Aorta (tissue), 5 donors: ENCODE measurements around the gene ADGRB3. TPM values are rescaled to one million over a fixed set of nuclear protein-coding genes. Genes with fewer than 3 reads are reported as not detected.
A peak's percentile ranks its signal among the peaks of the same experiment; 100 is the strongest.

ENCODE experiments used
- ATAC-seq: fragments of 200-7000 bp; cut with Tn5 transposase; one replicate; pipeline ENCODE4 v1.9.1; 2022; ENCODE audit warnings: moderate library complexity; ENCODE audit not compliant: low FRiP score
- DNase-seq, 2 donors: peaks; one replicate each; pipeline ENCODE4 v3.0.0-alpha.2; 2020
- H3K27ac ChIP-seq, 2 donors: one replicate each; pipeline ENCODE4 v1.5.1; 2013; ENCODE audit warnings: low read length in 2 of 2, mild to moderate bottlenecking in 2 of 2, moderate library complexity in 2 of 2, control low read depth in 1 of 2, inconsistent platforms in 1 of 2, low read depth in 1 of 2
- H3K27me3 ChIP-seq, 2 donors: one replicate each; pipeline ENCODE4 v1.6.1; 2013; ENCODE audit warnings: control low read depth in 1 of 2, low read length in 1 of 2, mild to moderate bottlenecking in 1 of 2, moderate library complexity in 1 of 2; ENCODE audit not compliant: insufficient read depth in 2 of 2, control insufficient read depth in 1 of 2
- H3K36me3 ChIP-seq, 2 donors: one replicate each; pipeline ENCODE4 v1.6.1; 2013; ENCODE audit warnings: control low read depth in 1 of 2, low read length in 1 of 2, mild to moderate bottlenecking in 1 of 2; ENCODE audit not compliant: insufficient read depth in 2 of 2, control insufficient read depth in 1 of 2
- H3K4me1 ChIP-seq, 2 donors: one replicate each; pipeline ENCODE4 v1.6.1; 2013; ENCODE audit warnings: low read length in 2 of 2, control low read depth in 1 of 2, mild to moderate bottlenecking in 1 of 2, moderate library complexity in 1 of 2; ENCODE audit not compliant: insufficient read depth in 2 of 2, control insufficient read depth in 1 of 2
- H3K4me3 ChIP-seq, 2 donors: one replicate each; pipeline ENCODE4 v1.5.1; 2013; ENCODE audit warnings: low read length in 2 of 2, control low read depth in 1 of 2, mild to moderate bottlenecking in 1 of 2
- H3K9me3 ChIP-seq: one replicate; pipeline ENCODE4 v1.6.1; 2013; ENCODE audit warnings: mild to moderate bottlenecking, low read length; ENCODE audit not compliant: control insufficient read depth
- WGBS, 2 donors: extraction: QIAGEN DNeasy Blood & Tissue Kit; methylation state at CpG; one replicate each; pipeline ENCODE4 v1.1.7; 2013; 5-methylcytosine and 5-hydroxymethylcytosine counted together
- intact Hi-C, 2 donors: fragments of 100-400 bp; cut with DNase I; formaldehyde crosslinking; loops; one replicate each; pipeline versions ENCODE4 v1.14.2 to v1.15.0; 2022
- polyA plus RNA-seq, 2 donors: library from polyadenylated mRNA; stranded (reverse); fragments of 200-250 nt; gene quantifications; one replicate each; pipeline ENCODE4 v1.2.3, GENCODE V29; 2013
- total RNA-seq, 2 donors: library from RNA; stranded (reverse); fragmentation: NEBNext Ultra II Directional; extraction: Animal tissue kit (Norgen Biotek cat#: 25700); gene quantifications; one replicate each; pipeline ENCODE4 v1.2.1, GENCODE V29; 2021
- donor health status: healthy with polysubstance abuse.
- donor health status: Bipolar disorder and iron deficiency.
- donor health status: DM: no; HTN: no; CAD: no.
- donor health status: DM: no; HTN: no; CAD: no.
- donor health status: DM: yes; HTN: yes; CAD: no.

Gene ADGRB3
- total and polyA plus RNA-seq, 4 donors, result 1.8 to 6.1 (median 5.4) TPM; not detected in 1

GRCh38 chr6:68633972-68634725 lies 933 bp upstream of the ADGRB3 start:
- peak in 1 of 2 donors; percentile 42 for DNase-seq
- no peaks in the 10 kb centered on the region for H3K27me3 ChIP-seq
- no peaks in the 10 kb centered on the region for H3K4me1 ChIP-seq
- no peaks in the 10 kb centered on the region for H3K9me3 ChIP-seq
- intact Hi-C loops, result no loop called here
- peak overlapping the region; percentile 59 to 84 for H3K4me3 ChIP-seq
- peak; percentile 3 for ATAC-seq
- no peaks in the 10 kb centered on the region for H3K36me3 ChIP-seq
- no peak overlapping the region for H3K27ac ChIP-seq
- WGBS, 2 donors, result 4% methylated on average over 23 of the region's 23 CpGs

- Histone ChIP-seq H3K4me3 (peak overlapping the region; percentile 59 to 84), H3K4me1 (peaks cover 0 to under 1% of the 10 kb centered on the region in 2 donors), H3K27me3 (no peaks in the 10 kb centered on the region), H3K36me3 (no peaks in the 10 kb centered on the region), H3K9me3 (no peaks in the 10 kb centered on the region), H3K27ac (no peak overlapping the region)
- ATAC-seq (no peak), DNase-seq (no peak)
- WGBS, 2 donors, result 0 to 1% methylated on average over 14 to 15 of the region's 15 CpGs
- intact Hi-C loops, result loop anchor here in 1 of 2 donors (5.0 kb wide), 1 partner anchor 332 kb away; no protein-coding TSS in a partner anchor
These were observed 277 bp downstream of the ADGRB3 start for GRCh38 chr6:68635412-68635705.

GRCh38 chr6:68635706-68636513 lies 828 bp downstream of the ADGRB3 start:
- Histone ChIP-seq H3K4me3 (peak overlapping the region; percentile 59 to 84), H3K27ac (no peak overlapping the region), H3K4me1 (peaks cover 0 to 3% of the 10 kb centered on the region in 2 donors), H3K27me3 (no peaks in the 10 kb centered on the region), H3K9me3 (no peaks in the 10 kb centered on the region), H3K36me3 (no peaks in the 10 kb centered on the region)
- intact Hi-C loops, result loop anchor here in 1 of 2 donors (5.0 kb wide), 1 partner anchor 331 kb away; no protein-coding TSS in a partner anchor
- 1 to 2% methylated on average over 24 of the region's 24 CpGs for WGBS, 2 donors
- ATAC-seq (peak; percentile 68), DNase-seq (peak; percentile 41 to 76)

GRCh38 chr6:68636666-68637065 lies 1.6 kb downstream of the ADGRB3 start:
- intact Hi-C loops, result loop anchor here in 1 of 2 donors (5.0 kb wide), 1 partner anchor 331 kb away; no protein-coding TSS in a partner anchor
- H3K27ac ChIP-seq, result no peak overlapping the region
- H3K36me3 ChIP-seq, result no peaks in the 10 kb centered on the region
- WGBS, 2 donors, result 52% methylated on average over 5 of the region's 5 CpGs
- peaks cover 0 to 3% of the 10 kb centered on the region in 2 donors for H3K4me1 ChIP-seq
- H3K4me3 ChIP-seq, result peak overlapping the region in 1 of 2 donors; percentile 15
- H3K9me3 ChIP-seq, result no peaks in the 10 kb centered on the region
- H3K27me3 ChIP-seq, result no peaks in the 10 kb centered on the region
- ATAC-seq (no peak), DNase-seq (no peak)

GRCh38 chr6:68637071-68637470 lies 2.0 kb downstream of the ADGRB3 start:
- Histone ChIP-seq H3K9me3 (no peaks in the 10 kb centered on the region), H3K36me3 (no peaks in the 10 kb centered on the region), H3K4me3 (no peak overlapping the region), H3K4me1 (peaks cover 0 to 3% of the 10 kb centered on the region in 2 donors), H3K27me3 (no peaks in the 10 kb centered on the region), H3K27ac (no peak overlapping the region)
- intact Hi-C loops, result loop anchor here in 1 of 2 donors (5.0 kb wide), 1 partner anchor 330 kb away; no protein-coding TSS in a partner anchor
- ATAC-seq (no peak), DNase-seq (no peak)
- WGBS, 2 donors, result 48 to 69% methylated on average over 2 of the region's 2 CpGs

- H3K9me3 ChIP-seq, result no peaks in the 10 kb centered on the region
- intact Hi-C loops, result loop anchor here (2.0 to 5.0 kb wide), 2 partner anchors 141 to 330 kb away; no protein-coding TSS in a partner anchor
- ATAC-seq (no peak), DNase-seq (no peak)
- no peaks in the 10 kb centered on the region for H3K27me3 ChIP-seq
- H3K4me3 ChIP-seq, result no peak overlapping the region
- peaks cover 0 to 3% of the 10 kb centered on the region in 2 donors for H3K4me1 ChIP-seq
- WGBS, 2 donors, result 1 to 2% methylated on average over 1 of the region's 1 CpG
- H3K27ac ChIP-seq, result no peak overlapping the region
- H3K36me3 ChIP-seq, result no peaks in the 10 kb centered on the region
These were observed 2.7 kb downstream of the ADGRB3 start for GRCh38 chr6:68637782-68638181.

- no peak overlapping the region for H3K27ac ChIP-seq
- no peaks in the 10 kb centered on the region for H3K9me3 ChIP-seq
- H3K27me3 ChIP-seq, result no peaks in the 10 kb centered on the region
- DNase-seq (peak; percentile 54 to 74), ATAC-seq (no peak)
- H3K4me1 ChIP-seq, result peaks cover 0 to 3% of the 10 kb centered on the region in 2 donors
- 29% methylated on average over 11 of the region's 11 CpGs for WGBS, 2 donors
- H3K4me3 ChIP-seq, result no peak overlapping the region
- intact Hi-C loops, result loop anchor here (2.0 to 5.0 kb wide), 2 partner anchors 140 to 329 kb away; no protein-coding TSS in a partner anchor
- H3K36me3 ChIP-seq, result no peaks in the 10 kb centered on the region
These were observed 3.3 kb downstream of the ADGRB3 start for GRCh38 chr6:68638230-68638900.

- WGBS, 2 donors, result 76 to 82% methylated on average over 7 of the region's 7 CpGs
These were observed 4.1 kb downstream of the ADGRB3 start for GRCh38 chr6:68639211-68639610.

More at GRCh38 chr6:68639211-68639610, 4.1 kb downstream of the ADGRB3 start:
- H3K27me3 ChIP-seq, result no peaks in the 10 kb centered on the region
- DNase-seq (no peak), ATAC-seq (no peak)
- intact Hi-C loops, result loop anchor here (2.0 to 5.0 kb wide), 2 partner anchors 140 to 328 kb away; no protein-coding TSS in a partner anchor
- no peak overlapping the region for H3K27ac ChIP-seq
- H3K4me3 ChIP-seq, result no peak overlapping the region
- H3K9me3 ChIP-seq, result no peaks in the 10 kb centered on the region
- no peaks in the 10 kb centered on the region for H3K36me3 ChIP-seq
- peaks cover 0 to 3% of the 10 kb centered on the region in 2 donors for H3K4me1 ChIP-seq
